Hypothalamus (tissue), 51 donors: ENCODE results near the gene ATAD5.

Experiments used
- DNase-seq, 51 donors: peaks; one replicate each; lab custom pipeline; 2025; lab: John Stamatoyannopoulos, UW

The ATAD5 gene

GRCh38 chr17:30942308-30943079 is 110.7 kb downstream of the ATAD5 start:
- no peak for DNase-seq
